SW 1271 (cell line): Measurements from ENCODE around the gene AGRP.
"Not testable (repeated sequence)": the region's sequence is repeated elsewhere in the genome, so short reads cannot be mapped to it uniquely, and the experiment has no call there.

Experiments
- DNase-seq, 2 experiments: peaks; one replicate each; lab custom pipeline; 2025; lab: John Stamatoyannopoulos, UW

Gene AGRP

GRCh38 chr16:67483150-67483549 is at the start of gene AGRP:
TSS of gene AGRP (minus strand) at chr16:67483547. CDS start at chr16:67483398, 149 bp downstream.
- no peak for DNase-seq

GRCh38 chr16:67531247-67531646 is 47.9 kb upstream of the AGRP start:
- no peak for DNase-seq

GRCh38 chr16:67530013-67530939 is 46.9 kb upstream of the AGRP start:
- peak in 1 of 2 experiments; percentile 31 for DNase-seq

DNA sequence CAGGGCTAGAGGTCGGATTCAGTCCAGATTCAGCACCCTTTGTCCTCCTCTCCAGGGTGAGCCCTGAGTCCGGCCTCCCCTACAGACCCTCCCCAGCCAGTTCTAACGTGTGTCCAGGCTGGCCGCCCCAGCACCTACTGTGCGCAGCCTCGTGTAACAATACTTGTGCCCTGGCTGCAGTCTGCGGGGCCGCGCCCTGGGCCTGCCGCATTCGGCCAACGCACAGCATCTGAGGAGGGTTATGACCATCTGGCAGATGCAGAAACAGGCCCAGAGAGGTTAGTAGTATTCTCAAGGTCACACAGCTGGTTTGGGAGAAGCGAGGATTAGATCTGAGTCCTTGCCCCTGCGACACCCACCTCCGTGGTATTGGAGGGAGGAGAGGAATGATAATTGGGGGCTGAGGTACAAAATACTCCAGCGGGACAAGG is 46.2 kb upstream of the AGRP start:
- DNase-seq: no peak

GRCh38 chr16:67528870-67529581 is 45.7 kb upstream of the AGRP start:
- peak in 1 of 2 experiments; percentile 19 for DNase-seq

DNA sequence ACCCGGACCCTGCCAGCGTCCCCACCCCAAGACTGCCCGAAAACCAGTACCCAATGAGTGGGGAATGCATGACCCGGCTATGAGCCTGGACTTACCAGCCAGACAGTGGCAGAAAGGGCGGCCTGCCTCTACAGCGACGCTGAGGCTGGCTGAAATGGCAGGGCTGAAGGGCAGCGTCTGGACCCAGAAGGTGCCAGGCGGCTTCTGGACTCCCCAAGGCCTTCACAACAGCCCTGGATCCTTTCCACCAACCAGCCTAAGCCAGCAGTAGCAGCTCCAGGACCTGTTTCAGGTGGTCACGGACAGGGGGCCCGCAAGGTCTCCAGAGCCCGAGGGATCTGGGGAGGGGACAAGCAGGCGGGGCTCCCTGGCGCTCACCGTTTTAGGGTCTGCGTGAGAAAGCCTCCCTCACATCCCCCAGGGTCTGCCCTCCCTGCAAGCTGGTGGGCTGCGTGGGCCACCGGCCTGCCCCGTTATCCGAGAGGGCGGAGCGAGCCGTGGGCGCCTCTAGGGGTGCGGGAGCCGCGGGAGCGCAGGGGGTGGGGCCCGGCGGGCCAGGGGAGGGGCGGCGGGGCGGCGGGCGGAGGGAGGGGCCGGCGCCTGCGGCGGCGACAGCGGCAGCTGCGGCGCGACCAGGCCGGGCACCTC is 45.0 kb upstream of the AGRP start, which contains the start of gene RIPOR1:
TSS of gene RIPOR1 (plus strand) at position 608 of the 648 bp plus-strand sequence. CDS start 9,618 bp downstream, outside the sequence.
- DNase-seq: peak in 1 of 2 experiments; percentile 30

- no peak for DNase-seq
Measured at GRCh38 chr16:67526149-67526791, 42.9 kb upstream of the AGRP start.

- no peak for DNase-seq
Measured at GRCh38 chr16:67525176-67525860, 42.0 kb upstream of the AGRP start.

DNA sequence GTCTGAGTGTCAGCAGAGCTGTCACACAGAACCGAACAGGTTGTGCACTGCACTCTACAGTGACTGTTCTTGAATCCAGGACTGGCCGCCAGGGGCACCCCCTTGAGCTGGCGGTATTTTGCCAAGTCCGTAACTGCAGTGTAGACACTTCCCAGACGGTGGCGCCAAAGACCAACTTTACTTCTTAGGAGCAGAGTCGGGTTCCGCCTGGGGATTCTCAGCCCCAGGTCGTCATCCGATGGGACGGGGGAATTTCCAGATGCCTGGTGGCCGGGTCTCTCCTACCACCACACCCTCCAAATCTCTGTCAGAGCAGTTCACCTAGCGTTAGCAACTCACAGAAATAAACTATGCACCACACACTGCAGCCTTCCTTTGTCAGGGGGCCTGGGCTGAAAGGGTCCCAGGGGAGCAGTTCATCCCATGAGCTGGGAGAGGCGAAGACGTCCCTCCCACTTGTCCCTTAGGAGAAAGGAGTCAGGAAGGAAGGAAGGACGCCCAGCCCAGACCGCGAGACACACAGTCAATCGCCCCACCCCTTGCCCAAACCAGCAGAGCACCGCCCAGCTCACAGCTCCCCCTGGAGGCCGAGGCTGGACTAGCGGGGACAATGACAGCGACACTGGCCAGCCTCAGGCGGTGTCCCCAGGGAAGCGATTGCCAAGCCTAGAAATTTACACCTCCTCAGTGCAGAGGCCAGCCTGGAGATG is 37.9 kb upstream of the AGRP start:
- peak; percentile 66 to 89 for DNase-seq

GRCh38 chr16:67519242-67519641 is 35.9 kb upstream of the AGRP start:
- DNase-seq: no peak

DNA sequence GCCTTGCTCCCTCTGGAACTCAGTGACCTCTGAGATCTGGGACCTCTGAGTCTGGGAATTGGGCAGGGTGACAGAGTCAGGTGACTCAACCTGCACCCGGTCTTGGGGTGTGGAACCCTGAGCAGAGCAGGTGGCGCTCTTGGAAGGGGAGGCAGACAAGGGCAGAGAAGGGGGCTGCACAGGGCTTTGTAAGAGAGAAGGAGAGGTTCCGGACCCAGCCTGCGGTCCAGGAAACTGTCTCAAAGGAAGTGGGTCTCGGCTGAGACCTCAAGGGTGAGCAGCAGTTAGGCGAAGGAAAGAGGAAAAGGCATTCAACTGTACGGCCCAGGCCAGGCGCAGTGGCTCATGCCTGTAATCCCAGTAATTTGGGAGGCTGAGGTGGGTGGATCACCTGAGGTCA is 35.3 kb upstream of the AGRP start:
- DNase-seq: no peak

- DNase-seq: no peak
Measured at GRCh38 chr16:67517661-67518423, 34.5 kb upstream of the AGRP start.

DNA sequence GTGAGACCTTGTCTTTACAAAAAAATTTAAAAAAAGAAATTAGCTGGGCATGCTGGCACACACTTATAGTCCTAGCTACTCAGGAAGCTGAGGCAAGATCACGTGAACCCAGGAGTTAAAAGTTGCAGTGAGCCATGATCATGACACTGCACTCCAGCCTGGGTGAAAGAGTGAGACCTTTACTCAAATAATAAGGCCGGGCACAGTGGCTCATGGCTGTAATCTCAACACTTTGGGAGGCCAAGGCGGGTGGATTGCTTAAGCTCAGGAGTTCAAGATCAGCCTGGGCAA is 33.8 kb upstream of the AGRP start:
- no peak for DNase-seq

GRCh38 chr16:67516296-67517154 is 33.2 kb upstream of the AGRP start:
- no peak for DNase-seq

- DNase-seq: peak; percentile 64 to 85
Measured at GRCh38 chr16:67514382-67514828, 31.1 kb upstream of the AGRP start.

GRCh38 chr16:67513892-67514291 is 30.5 kb upstream of the AGRP start:
- not testable (repeated sequence) for DNase-seq

DNA sequence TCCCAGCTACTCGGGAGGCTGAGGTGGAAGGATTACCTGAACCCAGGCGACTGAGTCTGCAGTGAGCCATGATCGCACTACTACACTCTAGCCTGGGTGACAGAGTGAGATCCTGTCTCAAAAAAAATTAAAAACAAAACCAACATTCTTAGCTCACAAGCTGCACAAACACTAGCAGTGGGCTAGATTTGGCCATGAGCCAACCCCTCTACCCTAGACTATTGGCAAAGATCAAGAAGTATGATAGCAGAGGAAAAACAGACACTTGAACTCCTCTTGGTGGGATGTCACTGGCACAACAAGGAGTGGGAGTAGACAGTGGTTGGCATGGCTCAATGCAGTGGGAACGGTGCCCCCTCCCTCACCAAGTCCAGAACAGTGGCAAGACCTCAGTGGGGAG is 25.7 kb upstream of the AGRP start:
- no peak for DNase-seq

DNA sequence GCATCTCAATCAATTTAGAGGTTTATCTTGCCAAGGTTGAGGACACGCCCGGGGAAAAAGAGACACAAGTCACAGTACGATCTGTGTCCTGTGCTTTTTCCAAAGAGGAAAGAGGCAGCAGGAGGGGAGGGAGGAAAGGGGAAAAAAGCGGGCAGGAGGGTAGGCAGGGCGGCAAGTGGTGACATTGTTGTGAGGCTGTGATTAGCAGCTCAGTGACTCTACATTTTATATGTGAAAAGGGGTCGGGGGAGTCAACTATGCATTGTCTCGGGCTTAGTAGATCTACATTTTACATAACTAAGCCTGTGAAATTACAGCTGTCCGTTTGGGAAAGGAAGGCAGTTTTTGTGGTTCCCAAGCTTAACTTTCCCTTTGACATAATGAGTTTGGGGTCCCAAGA is 23.1 kb upstream of the AGRP start:
- no peak for DNase-seq
